Osteoblast (primary cell): ENCODE results near the gene SZT2. TPM values are rescaled to one million over a fixed set of nuclear protein-coding genes. Genes with fewer than 3 reads are reported as not detected.

Source experiments
- DNase-seq: peaks from one replicate; pipeline ENCODE4 v3.0.0; 2011; ENCODE audit warnings: low spot score, mixed read lengths; ENCODE audit not compliant: insufficient read length; ENCODE audit errors: missing footprints
- H2AFZ ChIP-seq: 2 replicates; pipeline ENCODE4 v1.6.0; 2011; ENCODE audit warnings: mild to moderate bottlenecking, low read length
- H3K27ac ChIP-seq: 2 replicates; pipeline ENCODE4 v1.5.1; 2011; ENCODE audit warnings: mild to moderate bottlenecking, low read depth, low read length, moderate library complexity
- H3K27me3 ChIP-seq: 2 replicates; pipeline ENCODE4 v1.6.0; 2012; ENCODE audit warnings: mild to moderate bottlenecking, control low read depth, inconsistent platforms, low read length, moderate library complexity; ENCODE audit not compliant: insufficient read depth
- H3K36me3 ChIP-seq: 2 replicates; pipeline ENCODE4 v1.5.1; 2011; ENCODE audit warnings: mild to moderate bottlenecking, low read length, control low read depth, moderate library complexity; ENCODE audit not compliant: insufficient read depth
- H3K4me1 ChIP-seq: 2 replicates; pipeline ENCODE4 v1.5.1; 2011; ENCODE audit warnings: mild to moderate bottlenecking, low read length, control low read depth, moderate library complexity; ENCODE audit not compliant: insufficient read depth
- H3K4me2 ChIP-seq: 2 replicates; pipeline ENCODE4 v1.6.0; 2011; ENCODE audit warnings: mild to moderate bottlenecking, low read length; ENCODE audit not compliant: insufficient read depth
- H3K4me3 ChIP-seq: fragments of 200-600 bp; sonication (generic); 3 replicates; pipeline ENCODE4 v1.5.1; 2012; ENCODE audit warnings: mild to moderate bottlenecking, low read length, inconsistent platforms; ENCODE audit not compliant: insufficient read depth
- H3K79me2 ChIP-seq: 2 replicates; pipeline ENCODE4 v1.6.0; 2012; ENCODE audit warnings: mild to moderate bottlenecking, low read length, control low read depth, inconsistent platforms; ENCODE audit not compliant: insufficient read depth
- H3K9me3 ChIP-seq: 2 replicates; pipeline ENCODE4 v1.5.1; 2011; ENCODE audit warnings: low read depth, low read length, control low read depth
- H4K20me1 ChIP-seq: 2 replicates; pipeline ENCODE4 v1.6.0; 2012; ENCODE audit warnings: mild to moderate bottlenecking, low read length, control low read depth; ENCODE audit not compliant: insufficient read depth
- total RNA-seq: library from RNA; depleted of rRNA; stranded (reverse); fragments of >200 nt; gene quantifications from 2 replicates; pipeline ENCODE4 v1.2.3, GENCODE V29; 2012
- TF ChIP-seq, protein P1 (sequence below): IDR thresholded peaks from 2 replicates; pipeline ENCODE4 v1.5.1; 2011; ENCODE audit warnings: mild to moderate bottlenecking, low read depth, low read length, moderate library complexity; ENCODE audit errors: extremely low read depth

SZT2 gene
- total RNA-seq, 1 donor: 42.0 TPM

DNA sequence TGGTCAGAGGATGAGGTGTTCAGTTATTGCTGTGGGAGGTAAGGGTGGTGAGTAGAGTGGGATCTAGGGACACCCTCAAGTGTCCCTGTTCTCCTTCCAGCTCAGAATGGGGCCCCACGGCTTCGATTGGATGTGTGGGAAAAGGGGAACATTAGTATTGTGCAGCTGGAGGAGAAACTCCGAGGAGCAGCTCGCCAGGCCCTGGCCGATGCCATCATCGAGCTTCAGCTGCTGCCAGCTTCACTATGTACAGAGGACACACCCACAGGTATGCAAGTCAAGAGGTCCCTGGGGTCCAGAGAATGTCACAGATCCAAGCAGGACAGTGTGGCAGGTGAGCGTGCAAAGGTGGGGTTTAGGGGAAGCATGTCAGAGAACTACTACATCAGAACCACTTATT is 50.1 kb downstream of the SZT2 start:
- no peaks in the 10 kb centered on the region for H3K79me2 ChIP-seq
- H3K4me1 ChIP-seq: peaks cover 6% of the 10 kb centered on the region
- no peaks in the 10 kb centered on the region for H3K9me3 ChIP-seq
- TF ChIP-seq, protein P1, sequence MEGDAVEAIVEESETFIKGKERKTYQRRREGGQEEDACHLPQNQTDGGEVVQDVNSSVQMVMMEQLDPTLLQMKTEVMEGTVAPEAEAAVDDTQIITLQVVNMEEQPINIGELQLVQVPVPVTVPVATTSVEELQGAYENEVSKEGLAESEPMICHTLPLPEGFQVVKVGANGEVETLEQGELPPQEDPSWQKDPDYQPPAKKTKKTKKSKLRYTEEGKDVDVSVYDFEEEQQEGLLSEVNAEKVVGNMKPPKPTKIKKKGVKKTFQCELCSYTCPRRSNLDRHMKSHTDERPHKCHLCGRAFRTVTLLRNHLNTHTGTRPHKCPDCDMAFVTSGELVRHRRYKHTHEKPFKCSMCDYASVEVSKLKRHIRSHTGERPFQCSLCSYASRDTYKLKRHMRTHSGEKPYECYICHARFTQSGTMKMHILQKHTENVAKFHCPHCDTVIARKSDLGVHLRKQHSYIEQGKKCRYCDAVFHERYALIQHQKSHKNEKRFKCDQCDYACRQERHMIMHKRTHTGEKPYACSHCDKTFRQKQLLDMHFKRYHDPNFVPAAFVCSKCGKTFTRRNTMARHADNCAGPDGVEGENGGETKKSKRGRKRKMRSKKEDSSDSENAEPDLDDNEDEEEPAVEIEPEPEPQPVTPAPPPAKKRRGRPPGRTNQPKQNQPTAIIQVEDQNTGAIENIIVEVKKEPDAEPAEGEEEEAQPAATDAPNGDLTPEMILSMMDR: no peak
- peaks cover 72% of the 10 kb centered on the region for H3K36me3 ChIP-seq
- H3K4me2 ChIP-seq: no peak overlapping the region
- no peaks in the 10 kb centered on the region for H4K20me1 ChIP-seq
- no peak overlapping the region for H3K27ac ChIP-seq
- no peak for DNase-seq
- H3K4me3 ChIP-seq: no peak overlapping the region
- H2AFZ ChIP-seq: no peak overlapping the region
- no peaks in the 10 kb centered on the region for H3K27me3 ChIP-seq

- no peaks in the 10 kb centered on the region for H4K20me1 ChIP-seq
- no peak overlapping the region for H2AFZ ChIP-seq
- no peaks in the 10 kb centered on the region for H3K27me3 ChIP-seq
- H3K4me1 ChIP-seq: peaks cover 4% of the 10 kb centered on the region
- H3K27ac ChIP-seq: no peak overlapping the region
- H3K9me3 ChIP-seq: no peaks in the 10 kb centered on the region
- H3K4me2 ChIP-seq: no peak overlapping the region
- H3K36me3 ChIP-seq: peaks cover 66% of the 10 kb centered on the region
- H3K4me3 ChIP-seq: no peak overlapping the region
- TF ChIP-seq, protein P1: no peak
- DNase-seq: no peak
- H3K79me2 ChIP-seq: no peaks in the 10 kb centered on the region
These were observed 50.7 kb downstream of the SZT2 start for GRCh38 chr1:43440358-43440757.

GRCh38 chr1:43441166-43441893 is 51.6 kb downstream of the SZT2 start:
- Histone ChIP-seq H4K20me1 (no peaks in the 10 kb centered on the region), H3K27ac (no peak overlapping the region), H3K4me3 (no peak overlapping the region), H2AFZ (no peak overlapping the region), H3K4me2 (no peak overlapping the region), H3K79me2 (no peaks in the 10 kb centered on the region), H3K9me3 (no peaks in the 10 kb centered on the region), H3K4me1 (no peaks in the 10 kb centered on the region), H3K36me3 (peaks cover 67% of the 10 kb centered on the region), H3K27me3 (no peaks in the 10 kb centered on the region)
- TF ChIP-seq, protein P1: no peak
- DNase-seq: no peak

GRCh38 chr1:43441894-43442637 is 52.4 kb downstream of the SZT2 start:
- Histone ChIP-seq H3K9me3 (no peaks in the 10 kb centered on the region), H3K27ac (no peak overlapping the region), H3K4me3 (no peak overlapping the region), H3K27me3 (no peaks in the 10 kb centered on the region), H3K4me2 (no peak overlapping the region), H3K36me3 (peaks cover 70% of the 10 kb centered on the region), H3K79me2 (no peaks in the 10 kb centered on the region), H4K20me1 (no peaks in the 10 kb centered on the region), H3K4me1 (no peaks in the 10 kb centered on the region), H2AFZ (no peak overlapping the region)
- TF ChIP-seq, protein P1: no peak
- DNase-seq: no peak
